KG1 (cell line): ENCODE data around the gene ITSN1.
"Not testable (repeated sequence)": the region's sequence is repeated elsewhere in the genome, so short reads cannot be mapped to it uniquely, and the experiment has no call there.

Experiments
- DNase-seq: peaks from one replicate; lab custom pipeline; 2025; lab: John Stamatoyannopoulos, UW

The ITSN1 gene

GRCh38 chr21:33892853-33893252 lies 250.6 kb downstream of the ITSN1 start:
- no peak for DNase-seq

- no peak for DNase-seq
Observed at GRCh38 chr21:33893917-33894316, 251.6 kb downstream of the ITSN1 start.

GRCh38 chr21:33894736-33895288 lies 252.5 kb downstream of the ITSN1 start:
- DNase-seq, result peak; percentile 42

GRCh38 chr21:33895356-33895755 lies 253.1 kb downstream of the ITSN1 start:
- no peak for DNase-seq

GRCh38 chr21:33896691-33897090 lies 254.4 kb downstream of the ITSN1 start:
- DNase-seq, result no peak

GRCh38 chr21:33897098-33897497 lies 254.8 kb downstream of the ITSN1 start:
- DNase-seq, result no peak

GRCh38 chr21:33897739-33898138 lies 255.4 kb downstream of the ITSN1 start:
- DNase-seq, result no peak

- no peak for DNase-seq
Observed at GRCh38 chr21:33898586-33898985, 256.3 kb downstream of the ITSN1 start.

GRCh38 chr21:33899199-33899598 lies 256.9 kb downstream of the ITSN1 start:
- DNase-seq, result no peak

- no peak for DNase-seq
Observed at GRCh38 chr21:33901412-33902288, 259.3 kb downstream of the ITSN1 start.

GRCh38 chr21:33902349-33902748 lies 260.0 kb downstream of the ITSN1 start:
- no peak for DNase-seq

GRCh38 chr21:33904041-33904440 lies 261.7 kb downstream of the ITSN1 start:
- DNase-seq, result no peak

- DNase-seq, result no peak
Observed at GRCh38 chr21:33908760-33909159, 266.5 kb downstream of the ITSN1 start.

GRCh38 chr21:33909756-33910155 lies 267.5 kb downstream of the ITSN1 start:
- no peak for DNase-seq

- DNase-seq, result no peak
Observed at GRCh38 chr21:33914188-33914587, 271.9 kb downstream of the ITSN1 start.

GRCh38 chr21:33915368-33916199 lies 273.3 kb downstream of the ITSN1 start, which contains the start of gene ATP5PO:
TSS of gene ATP5PO (minus strand) at chr21:33915804. CDS start at chr21:33915763, 41 bp downstream.
- peak; percentile 95 for DNase-seq

GRCh38 chr21:33916200-33916567 lies 273.9 kb downstream of the ITSN1 start:
- no peak for DNase-seq

GRCh38 chr21:33917421-33917820 lies 275.1 kb downstream of the ITSN1 start:
- DNase-seq, result no peak

- DNase-seq, result peak; percentile 74
Observed at GRCh38 chr21:33924079-33924765, 281.9 kb downstream of the ITSN1 start.

GRCh38 chr21:33924766-33925100 lies 282.4 kb downstream of the ITSN1 start:
- DNase-seq, result no peak

- not testable (repeated sequence) for DNase-seq
Observed at GRCh38 chr21:33926248-33926647, 283.9 kb downstream of the ITSN1 start.
